ENCODE measurements around the gene MMEL1.

GRCh38 chr1:2570332-2570731, 62.5 kb downstream of the MMEL1 start:
- TF ChIP-seq POLR2AphosphoS5 (IDR thresholded peaks at IDR 0.05) (no peak), CTCF (IDR thresholded peaks at IDR 0.05) (no peak), POLR2A (IDR thresholded peaks at IDR 0.05) (no peak), EP300 (IDR thresholded peaks at IDR 0.05) (no peak)

All from suprapubic skin (tissue), 4 donors.